CD4-positive, alpha-beta T cell treated with Interleukin-17A for 4 hours (primary cell): ENCODE measurements around the gene TMEM225.
"Not testable (repeated sequence)": the region's sequence is repeated elsewhere in the genome, so short reads cannot be mapped to it uniquely, and the experiment has no call there.

ENCODE experiments used
- DNase-seq: peaks from one replicate; pipeline ENCODE4 v3.0.0-alpha.2; 2020; ENCODE audit warnings: mixed read lengths

TMEM225 gene, protein sequence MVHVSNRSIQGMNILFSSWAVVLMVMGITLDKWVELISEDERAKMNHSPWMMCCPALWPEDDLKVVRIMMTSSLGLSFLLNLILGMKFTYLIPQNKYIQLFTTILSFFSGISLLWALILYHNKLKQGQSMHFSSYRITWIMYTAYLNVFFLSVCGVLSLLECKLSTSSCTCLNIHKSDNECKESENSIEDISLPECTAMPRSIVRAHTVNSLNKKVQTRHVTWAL

DNA sequence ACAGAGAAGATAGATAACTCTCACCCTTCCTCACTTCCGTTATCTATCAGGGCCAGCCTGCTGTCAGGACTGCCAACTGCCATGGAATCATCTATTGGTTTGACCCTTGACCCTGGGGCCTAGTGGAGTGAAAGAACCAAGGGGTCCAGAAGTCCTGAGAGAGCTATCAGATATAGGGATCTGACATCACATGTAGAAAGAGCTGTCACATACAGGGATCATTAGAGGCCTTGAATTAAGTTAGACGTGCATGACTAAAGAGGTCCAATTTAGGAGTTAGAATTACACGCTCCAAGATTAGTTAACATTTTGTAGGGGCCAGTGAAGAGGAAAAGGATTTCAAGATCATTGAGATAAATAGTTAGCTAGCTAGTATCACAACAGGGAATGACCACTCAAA, at the start of gene TMEM225:
Gene TMEM225 (minus strand): TSS at position 101 of the 400 bp plus-strand sequence. CDS start 245 bp downstream, outside the sequence.
- no peak for DNase-seq

DNA sequence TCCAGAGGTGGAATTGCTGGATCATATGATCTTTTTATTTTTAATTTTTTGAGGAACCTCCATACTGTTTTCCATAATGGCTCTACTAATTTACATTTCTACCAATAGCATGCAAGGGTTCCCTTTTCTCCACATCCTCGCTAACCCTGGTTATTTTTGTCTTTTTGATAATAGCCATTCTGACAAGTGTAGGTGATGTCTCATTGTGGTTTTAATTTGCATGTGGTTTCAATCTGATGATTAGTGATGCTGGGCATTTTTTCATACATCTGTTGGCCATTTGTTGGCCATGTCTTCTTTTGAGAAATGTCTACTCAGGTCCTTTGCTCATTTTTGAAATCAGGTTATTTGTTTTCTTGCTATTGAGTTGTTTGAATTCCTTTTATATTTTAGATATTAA, 38.6 kb upstream of the TMEM225 start:
- no peak for DNase-seq

DNA sequence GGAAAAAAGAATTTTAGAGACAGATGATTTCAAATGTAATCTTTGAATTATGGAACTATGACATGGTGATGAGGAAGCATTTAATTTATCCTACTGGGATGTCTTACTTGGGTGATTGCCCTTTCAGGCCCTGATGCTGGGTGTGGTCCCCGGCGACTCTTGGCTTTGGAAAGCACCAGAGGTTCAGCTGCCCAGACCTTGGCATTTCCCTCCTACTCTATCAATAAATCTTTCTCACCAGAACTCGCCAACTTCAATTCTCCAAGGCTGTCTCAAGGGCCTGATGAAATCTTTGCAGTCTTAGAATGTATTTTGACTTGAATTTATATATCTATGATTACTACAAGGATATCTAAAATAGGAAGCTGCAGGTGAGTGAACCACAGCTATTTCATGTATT, 35.5 kb upstream of the TMEM225 start:
- DNase-seq = no peak

DNA sequence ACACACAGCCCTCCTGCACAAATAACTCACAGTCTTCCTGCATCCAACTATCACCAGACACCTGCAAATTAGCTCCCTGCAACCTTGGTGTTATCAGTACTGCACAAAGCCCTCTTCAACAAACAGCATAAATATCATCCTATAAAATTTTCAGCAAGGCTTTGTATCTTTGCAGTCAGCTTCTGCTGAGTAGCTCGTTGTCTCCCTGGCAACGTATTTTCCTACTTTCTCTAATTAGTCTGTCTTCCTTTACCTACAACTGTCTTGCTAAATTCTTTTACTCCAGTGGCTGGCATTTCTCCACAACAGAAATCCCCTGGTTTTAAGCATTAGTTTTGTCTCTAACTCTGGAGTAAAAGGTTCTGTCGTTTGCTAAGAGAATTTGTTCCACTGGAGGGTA, 20.4 kb upstream of the TMEM225 start:
- no peak for DNase-seq

DNA sequence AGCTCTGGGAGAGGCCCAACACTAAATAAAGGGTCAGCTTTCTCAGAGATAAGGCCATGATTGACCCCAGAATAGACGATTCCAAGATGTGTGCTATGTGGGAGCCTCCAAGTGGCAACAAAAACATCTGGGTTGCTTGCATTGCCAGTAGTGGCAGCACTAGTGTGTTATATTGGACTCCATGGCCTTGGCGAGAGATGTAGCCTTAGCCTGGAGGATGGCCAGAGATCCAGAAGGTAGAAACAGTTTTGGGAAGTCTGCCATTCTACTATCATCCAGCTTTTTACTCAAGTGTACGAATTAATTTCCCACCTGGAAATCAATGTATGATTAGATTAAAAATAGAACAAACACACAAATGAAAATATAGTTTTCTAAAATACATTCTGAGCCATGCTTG, 19.5 kb upstream of the TMEM225 start:
- DNase-seq = no peak

DNA sequence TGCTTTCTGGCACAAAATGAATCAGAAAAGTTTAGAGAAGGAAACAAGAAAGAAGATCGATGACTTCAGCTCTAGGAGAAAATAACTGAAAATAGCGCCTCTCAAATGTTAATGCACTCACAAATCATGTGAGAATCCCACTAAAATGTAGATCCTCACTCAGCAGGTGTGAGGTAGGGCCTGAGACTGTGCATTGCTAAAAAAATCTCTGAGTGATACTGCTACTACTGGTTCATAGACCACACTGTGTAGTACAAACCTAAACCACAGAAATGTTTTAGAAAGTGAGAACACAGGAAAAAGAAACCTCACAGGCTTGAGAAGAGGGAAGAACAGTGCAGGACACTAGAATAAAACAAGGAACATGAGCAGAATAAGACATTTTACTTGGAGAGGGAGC, 18.5 kb upstream of the TMEM225 start:
- DNase-seq = no peak

DNA sequence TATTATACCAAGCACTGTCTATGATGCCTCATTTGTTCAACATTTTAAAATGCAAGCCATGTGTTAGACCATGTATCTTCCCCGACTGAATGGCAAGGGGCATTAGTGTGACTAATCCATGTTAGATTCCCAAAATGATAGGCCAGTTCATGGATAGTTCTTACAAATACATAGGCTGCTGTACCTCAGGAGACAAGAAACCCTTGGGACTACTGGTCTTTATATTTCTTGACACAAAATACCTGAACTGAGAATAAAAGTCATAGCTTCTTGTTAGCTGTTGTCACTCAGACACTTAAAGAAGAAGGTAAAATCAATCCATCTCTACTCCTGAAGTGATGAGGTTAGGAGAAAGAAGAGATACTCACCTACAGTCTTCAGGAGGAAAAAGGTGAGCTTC, 16.4 kb upstream of the TMEM225 start, which contains the start of gene OR8D4:
Gene OR8D4 (plus strand): TSS at position 301 of the 400 bp plus-strand sequence. CDS start 4,265 bp downstream, outside the sequence.
- DNase-seq = no peak

DNA sequence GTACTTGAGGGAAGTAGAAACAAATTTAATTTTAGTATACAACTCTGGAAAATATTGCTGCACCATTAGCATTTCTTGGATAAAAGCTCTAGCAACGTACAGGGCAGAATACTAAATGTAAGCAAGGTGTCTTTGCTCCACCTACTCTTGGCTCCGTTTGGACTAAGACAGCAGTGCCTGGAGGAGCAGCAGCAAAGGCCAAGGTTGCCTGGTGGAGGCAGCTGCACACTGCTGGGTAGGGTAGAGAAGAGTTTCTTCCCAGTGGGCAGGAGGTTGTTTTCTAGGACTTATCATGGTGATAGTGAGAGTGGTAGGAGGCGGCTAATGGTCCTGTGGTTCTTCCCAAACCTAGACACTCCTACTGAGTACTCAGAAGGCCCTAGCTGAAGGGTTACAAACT, 14.3 kb upstream of the TMEM225 start:
- no peak for DNase-seq

DNA sequence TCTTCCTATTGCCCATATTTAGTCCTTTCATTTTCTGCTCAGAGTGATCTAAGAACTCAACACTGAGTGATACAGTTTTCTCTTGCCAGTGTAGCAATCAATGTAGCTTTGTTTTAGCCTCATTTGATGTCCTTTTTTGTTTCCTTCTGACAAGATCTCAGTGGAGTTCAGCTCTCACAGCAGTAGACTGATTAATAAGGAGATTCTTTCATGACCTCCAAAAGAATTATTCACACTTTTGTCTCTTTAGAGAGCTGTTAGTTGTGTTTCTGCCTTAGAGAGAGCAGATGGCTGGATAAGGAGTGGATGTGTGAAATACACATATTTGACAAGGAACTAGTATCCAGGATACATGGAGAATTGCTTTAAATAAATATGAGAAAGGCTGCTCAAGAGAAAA, 6.6 kb upstream of the TMEM225 start:
- no peak for DNase-seq

DNA sequence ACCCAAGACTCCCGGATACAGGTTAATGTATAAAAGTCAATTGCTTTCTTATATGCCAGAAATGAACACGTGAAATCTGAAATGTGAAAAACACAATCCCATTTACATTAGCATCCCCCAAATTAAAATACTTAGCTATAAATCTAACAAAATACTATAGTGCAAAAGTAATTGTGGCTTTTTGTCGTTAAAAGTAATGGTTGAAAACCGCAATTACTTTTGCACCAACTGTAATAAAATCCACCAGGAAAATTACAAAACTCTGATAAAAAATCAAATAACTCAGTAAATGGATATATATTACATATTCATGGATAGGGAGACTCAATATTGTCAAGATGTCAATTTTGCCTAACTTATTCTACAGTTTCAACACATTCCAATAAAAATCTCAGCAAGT, 4.6 kb downstream of the TMEM225 start:
- no peak for DNase-seq

DNA sequence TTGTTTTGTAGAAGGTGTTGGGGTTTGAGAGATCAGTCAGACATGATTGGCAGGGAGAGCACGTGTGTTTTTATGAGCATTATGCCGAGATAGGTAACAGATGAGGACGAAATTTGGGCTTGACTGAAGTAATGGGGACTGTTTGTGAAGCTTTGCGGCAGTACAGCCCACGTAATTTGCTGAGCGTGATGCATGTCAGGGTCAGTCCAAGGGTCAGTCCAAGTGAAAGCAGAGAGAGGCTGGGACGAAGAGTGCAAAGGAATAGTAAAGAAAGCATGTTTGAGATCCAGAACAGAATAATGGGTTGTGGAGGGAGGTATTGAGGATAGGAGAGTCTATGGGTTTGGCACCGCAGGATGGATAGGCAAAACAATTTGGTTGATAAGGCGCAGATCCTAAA, 17.7 kb downstream of the TMEM225 start:
- not testable (repeated sequence) for DNase-seq

DNA sequence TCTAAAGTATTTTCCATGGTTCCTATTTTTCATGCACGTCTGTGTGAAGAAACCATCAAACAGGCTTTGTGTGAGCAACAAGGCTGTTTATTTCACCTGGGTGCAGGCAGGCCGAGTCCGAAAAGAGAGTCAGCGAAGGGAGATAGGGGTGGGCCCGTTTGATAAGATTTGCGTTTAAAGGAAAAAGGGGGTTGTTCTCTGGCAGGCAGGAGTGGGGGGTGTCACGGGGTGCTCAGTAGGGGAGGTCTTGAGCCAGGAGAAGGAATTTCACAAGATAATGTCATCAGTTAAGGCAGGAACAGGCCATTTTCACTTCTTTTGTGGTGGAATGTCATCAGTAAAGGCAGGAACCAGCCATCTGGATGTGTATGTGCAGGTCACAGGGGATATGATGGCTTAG, 20.2 kb downstream of the TMEM225 start:
- DNase-seq = not testable (repeated sequence)

DNA sequence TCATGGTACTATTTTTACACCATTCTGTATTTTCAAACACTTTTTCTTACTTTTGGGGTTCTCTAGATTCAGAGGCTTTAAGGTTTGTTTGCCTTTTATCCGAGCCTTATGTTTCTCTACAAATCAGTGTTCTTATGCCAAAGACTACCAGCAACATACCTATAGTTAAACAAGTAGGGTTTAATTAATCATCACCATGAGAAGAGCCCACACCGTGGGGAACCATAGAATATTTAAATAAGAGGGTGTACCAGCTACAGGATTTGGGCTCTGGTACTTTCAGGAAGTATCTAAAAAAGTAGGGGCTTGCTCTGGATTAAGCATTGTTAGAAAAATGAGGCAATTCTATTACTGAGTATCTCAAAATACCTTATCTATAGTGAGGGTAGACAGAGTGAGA, 25.7 kb downstream of the TMEM225 start:
- DNase-seq = no peak

DNA sequence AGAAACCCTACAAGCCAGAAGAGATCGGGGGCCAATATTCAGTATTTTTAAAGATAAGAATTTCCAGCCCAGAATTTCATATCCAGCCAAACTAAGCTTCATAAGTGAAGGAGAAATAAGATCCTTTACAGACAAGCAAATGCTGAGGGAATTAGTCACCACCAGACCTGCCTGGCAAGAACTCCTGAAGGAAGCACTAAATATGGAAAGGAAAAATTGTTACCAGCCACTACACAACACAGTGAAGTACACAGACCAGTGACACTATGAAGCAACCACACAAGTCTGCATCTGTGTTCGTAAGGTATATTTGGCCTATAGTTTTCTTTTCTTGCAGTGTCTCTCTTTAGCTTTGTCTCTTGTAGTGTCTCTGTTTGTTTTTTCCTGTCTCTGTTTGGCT, 29.0 kb downstream of the TMEM225 start:
- DNase-seq = no peak

DNA sequence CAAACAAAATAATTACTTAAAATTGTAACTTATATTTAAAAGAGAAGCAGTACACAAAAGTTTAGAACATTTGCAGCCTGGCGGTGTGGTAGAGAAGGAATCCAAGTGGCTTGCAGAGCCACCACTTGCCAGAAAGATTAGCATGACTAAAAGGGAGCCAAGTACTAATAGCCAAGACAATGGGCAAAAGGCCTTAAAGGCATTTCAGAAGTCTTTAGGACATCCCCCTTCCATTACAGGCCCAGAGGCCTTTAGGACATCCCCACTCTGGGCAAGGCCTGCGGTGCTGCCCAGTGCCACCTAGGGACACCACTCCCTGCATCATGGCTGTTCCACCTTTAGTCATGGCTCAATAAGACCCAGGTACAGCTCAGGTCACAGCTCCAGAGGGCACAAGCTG, 32.4 kb downstream of the TMEM225 start:
- no peak for DNase-seq

DNA sequence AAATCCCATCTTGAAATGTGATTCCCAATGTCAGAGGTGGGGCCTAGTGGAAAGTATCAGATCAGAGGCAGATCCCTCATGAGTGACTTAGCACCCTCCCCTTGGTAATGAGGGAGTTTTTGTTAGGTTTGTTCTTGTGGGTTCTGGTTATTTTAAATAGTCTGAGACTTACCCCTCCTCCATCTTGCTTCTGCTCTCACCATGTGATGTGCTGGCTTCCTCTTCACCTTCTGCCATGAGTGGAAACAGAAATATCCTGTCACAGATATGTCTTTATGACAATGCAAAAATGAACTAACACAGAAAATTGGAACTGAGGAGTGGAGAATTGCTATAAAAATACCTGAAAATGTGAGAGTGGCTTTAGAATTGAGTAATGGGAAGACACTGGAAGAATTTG, 33.1 kb downstream of the TMEM225 start:
- no peak for DNase-seq

DNA sequence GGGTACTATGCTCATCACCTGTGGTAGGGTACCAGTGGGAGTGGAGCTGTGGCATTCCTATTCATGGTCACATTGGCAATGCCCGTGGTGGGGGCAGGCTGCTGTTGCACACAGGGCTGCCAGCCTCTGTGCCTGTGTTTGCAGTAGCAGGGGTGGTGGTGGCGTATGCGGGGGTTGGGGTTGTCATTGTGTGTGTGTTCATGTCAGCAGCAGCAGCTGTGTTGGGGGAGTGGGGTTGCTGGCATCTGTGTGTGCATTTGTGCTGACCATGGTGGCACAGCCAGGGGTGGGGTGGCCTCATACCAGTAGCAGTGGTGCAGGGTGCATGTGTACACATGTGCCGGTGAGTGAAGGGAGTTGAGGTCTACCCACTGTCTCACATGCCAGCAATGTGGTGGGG, 34.4 kb downstream of the TMEM225 start:
- no peak for DNase-seq

DNA sequence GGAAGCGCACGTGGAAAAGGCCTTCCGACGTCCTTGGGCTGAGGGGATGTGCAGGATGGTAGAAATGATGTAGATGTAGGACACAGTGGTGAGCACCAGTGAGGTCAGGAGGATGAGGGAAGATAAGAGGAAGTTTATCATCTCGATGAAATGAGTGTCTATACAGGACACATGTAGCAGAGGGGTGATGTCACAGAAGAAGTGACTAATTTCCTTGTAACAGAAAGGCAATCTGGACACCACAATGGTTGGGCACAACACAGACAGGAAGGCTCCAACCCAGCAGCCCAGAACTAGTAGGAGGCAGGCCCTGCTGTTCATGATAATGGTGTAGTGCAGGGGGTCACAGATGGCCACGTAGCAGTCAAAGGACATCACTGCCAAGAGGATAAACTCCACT, 44.3 kb downstream of the TMEM225 start:
- no peak for DNase-seq

DNA sequence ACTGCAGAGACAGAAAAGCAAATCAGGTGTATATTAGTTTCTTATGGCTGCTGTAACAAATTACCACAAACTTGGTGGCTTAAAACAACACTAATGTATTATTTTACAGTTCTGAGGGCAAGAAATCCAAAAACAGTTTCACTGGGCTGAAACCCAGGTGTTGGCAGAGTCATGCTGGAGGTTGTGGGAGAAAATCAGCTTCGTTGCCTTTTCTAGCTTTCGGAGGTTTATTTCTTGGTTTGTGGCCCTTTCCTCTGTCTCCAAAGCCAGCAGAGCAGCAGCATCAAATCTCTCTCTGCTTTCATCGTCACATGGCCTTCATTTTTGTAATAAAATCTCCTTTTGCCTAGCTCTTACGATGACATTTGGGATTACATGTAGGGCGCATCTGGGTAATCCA, 46.3 kb downstream of the TMEM225 start:
- no peak for DNase-seq

DNA sequence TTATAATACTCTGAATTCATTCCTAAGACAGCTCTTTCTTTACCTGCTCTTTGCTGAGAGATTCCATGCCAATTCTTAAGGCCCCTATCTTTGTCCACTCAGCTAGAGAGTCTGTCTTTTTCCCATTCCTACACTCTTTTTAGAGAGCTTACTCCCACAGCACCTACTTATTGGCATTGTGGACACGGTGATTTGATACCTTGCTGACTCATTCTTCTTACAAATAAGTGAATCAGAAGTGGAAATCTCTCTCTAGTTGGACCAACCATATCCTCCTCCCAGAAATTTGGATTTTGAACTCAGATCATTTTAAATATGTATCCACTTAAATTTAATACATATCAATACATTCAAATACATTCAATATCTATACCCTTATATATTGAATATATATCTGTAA, 46.8 kb downstream of the TMEM225 start:
- DNase-seq = no peak

DNA sequence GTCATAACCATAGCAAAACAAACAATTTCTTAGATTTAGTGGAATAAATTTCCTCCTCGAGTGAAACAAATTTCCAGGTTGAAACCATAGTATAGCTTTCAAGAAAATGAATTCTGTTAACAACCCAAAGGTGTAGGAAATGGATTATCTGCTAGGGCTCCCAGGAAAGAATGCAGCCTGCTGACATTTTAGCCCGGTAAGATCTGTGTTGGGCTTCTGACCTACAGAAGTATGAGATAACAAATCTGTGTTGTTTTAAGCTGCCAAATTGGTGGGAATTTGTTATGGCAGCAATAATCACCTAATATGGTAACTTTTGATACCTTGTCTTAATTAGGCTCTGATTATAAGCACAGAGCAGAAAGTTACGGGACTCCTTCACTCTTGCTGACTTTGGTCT, 47.3 kb downstream of the TMEM225 start:
- no peak for DNase-seq

DNA sequence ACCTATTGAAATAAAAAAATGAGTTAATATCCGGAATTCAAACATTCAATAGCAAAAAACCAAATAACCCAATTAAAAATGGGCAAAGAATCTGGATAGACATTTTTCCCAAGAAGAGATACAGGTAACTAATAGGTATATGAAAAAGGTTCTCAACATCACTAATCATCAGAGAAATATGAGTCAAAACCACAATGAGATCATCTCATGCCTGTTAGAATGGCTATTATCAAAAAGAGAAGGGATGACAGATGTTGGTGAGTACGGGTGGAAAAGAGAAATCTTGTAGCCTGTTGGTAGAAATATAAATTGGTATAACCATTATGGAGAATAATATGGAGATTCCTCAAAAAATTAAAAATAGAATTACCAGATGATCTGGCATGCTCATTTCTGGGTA, 52.4 kb downstream of the TMEM225 start:
- DNase-seq = no peak
